ENCODE data around the gene IFIT5.

- TF ChIP-seq CTCF (optimal IDR thresholded peaks at IDR 0.05 in 1 of 3, IDR thresholded peaks at IDR 0.05 in 1 of 3, conservative IDR thresholded peaks at IDR 0.05 in 1 of 3; ENCODE audit: extremely low read depth in 1 of 3, insufficient read depth in 2 of 3, low read length in 3 of 3) (no peak), EZH2 (IDR thresholded peaks at IDR 0.05; ENCODE audit: low read length) (no peak)
Measured at GRCh38 chr10:89392974-89393373, 21.4 kb upstream of the IFIT5 start.
